HG03108 (cell line): ENCODE data around the gene DCUN1D3.
"Not testable (repeated sequence)": the region's sequence is repeated elsewhere in the genome, so short reads cannot be mapped to it uniquely, and the experiment has no call there.

Experiments used
- ATAC-seq: cut with Tn5 transposase; IDR thresholded peaks from one replicate; pipeline ENCODE4 v1.9.1; 2021; ENCODE audit warnings: moderate library complexity; ENCODE audit not compliant: unreplicated experiment

DCUN1D3 gene, protein sequence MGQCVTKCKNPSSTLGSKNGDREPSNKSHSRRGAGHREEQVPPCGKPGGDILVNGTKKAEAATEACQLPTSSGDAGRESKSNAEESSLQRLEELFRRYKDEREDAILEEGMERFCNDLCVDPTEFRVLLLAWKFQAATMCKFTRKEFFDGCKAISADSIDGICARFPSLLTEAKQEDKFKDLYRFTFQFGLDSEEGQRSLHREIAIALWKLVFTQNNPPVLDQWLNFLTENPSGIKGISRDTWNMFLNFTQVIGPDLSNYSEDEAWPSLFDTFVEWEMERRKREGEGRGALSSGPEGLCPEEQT

DNA sequence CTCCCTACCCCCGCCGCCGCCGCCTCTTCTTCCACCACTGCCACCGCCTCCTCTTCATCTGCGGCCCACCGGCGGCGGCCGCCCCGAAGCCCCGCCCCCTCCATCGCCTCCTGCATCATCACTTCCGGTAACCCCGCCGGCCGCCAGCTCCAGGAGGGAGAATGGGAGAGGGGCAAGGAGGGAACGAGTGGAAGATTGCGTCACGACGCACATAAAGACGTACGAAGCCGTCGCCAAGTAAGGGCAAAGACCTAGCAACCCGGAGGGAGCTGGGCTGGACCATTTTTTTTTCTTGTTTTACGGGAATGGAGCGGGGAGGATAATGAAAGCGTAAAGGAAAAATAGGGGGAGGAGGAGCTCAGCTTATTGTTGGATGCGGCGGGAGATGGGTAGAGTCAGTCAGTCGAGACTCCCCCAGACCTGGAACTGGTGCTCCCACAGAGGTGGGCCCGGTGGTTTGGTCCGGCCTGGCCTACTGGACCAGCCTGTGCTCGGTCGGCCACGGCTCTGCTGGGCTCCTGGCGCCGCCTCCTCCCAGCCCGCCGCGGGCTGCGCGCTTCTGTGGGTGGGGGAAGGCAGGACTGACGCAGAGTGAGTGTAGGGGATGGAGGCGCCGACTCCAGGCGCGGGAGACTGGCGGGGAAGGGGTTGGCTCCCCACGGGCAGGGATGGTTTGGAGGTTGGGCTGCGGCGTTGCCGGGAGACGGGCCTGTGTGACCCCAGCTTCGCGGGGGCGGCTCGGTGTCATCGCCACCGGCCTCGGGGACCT, at the start of gene DCUN1D3, which contains the start of gene LYRM1:
Gene DCUN1D3 (minus strand): TSS at position 60 of the 769 bp plus-strand sequence. CDS start 37,820 bp downstream, outside the sequence.
Gene LYRM1 (plus strand): TSS at position 473 of the 769 bp plus-strand sequence. CDS start 14,785 bp downstream, outside the sequence.
- ATAC-seq, result peak; percentile 59

DNA sequence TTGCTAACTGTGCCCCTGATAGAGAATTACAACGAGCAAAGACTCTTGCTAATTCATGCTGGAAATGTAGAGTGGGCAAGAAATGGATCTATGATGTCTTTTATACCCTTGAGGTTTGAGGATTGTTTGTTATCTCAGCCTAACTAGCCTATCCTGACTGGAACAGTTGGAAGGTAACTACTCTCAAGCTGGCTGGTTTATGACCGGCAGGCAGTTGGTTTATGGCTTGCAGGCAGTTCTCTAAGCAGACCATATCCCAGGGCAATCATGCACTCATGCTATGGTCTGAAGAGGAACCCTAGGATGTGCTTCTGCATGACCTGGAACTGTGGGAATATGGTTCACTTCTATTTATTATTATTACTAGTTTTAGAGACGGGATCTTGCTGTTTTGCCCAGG, 49.5 kb upstream of the DCUN1D3 start:
- ATAC-seq, result no peak

GRCh38 chr16:20948444-20948843, 48.3 kb upstream of the DCUN1D3 start:
- ATAC-seq, result no peak

DNA sequence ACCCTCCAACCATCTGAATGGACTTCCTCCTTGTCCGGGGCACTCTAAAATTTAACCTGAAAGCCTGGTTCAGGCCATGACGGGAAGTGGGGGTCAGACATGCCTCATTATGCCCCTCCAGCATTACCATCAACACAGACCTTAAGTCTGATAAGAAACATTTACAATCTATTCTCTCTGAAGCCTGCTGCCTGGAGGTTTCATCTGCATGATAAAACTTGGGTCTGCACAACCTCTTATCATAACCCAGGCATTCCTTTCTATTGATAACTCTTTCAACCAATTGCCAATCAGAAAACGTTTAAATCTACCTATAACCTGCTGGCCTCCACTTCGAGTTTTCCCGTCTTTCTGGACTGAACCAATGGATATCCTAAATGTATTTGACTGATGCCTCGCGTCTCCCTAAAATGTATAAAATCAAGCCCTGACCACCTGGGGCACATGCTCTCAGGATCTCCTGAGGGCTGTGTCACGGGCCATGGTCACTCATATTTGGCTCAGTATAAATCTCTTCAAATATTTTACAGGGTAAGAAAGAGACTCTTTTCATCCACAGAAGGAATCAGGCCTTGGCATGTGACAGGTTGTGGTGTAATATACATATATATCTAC, 46.0 kb upstream of the DCUN1D3 start:
- ATAC-seq, result no peak

DNA sequence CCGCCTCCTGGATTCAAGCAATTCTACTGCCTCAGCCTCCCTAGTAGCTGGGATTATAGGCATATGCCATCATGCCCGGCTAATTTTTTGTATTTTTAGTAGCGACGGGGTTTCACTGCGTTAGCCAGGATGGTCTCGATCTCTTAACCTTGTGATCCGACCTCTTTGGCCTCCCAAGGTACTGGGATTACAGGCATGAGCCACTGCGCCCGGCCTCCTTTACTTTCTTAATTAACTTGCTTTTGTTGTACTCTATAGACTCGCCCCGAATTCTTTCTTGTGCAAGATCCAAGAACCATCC, 45.4 kb upstream of the DCUN1D3 start:
- not testable (repeated sequence) for ATAC-seq

DNA sequence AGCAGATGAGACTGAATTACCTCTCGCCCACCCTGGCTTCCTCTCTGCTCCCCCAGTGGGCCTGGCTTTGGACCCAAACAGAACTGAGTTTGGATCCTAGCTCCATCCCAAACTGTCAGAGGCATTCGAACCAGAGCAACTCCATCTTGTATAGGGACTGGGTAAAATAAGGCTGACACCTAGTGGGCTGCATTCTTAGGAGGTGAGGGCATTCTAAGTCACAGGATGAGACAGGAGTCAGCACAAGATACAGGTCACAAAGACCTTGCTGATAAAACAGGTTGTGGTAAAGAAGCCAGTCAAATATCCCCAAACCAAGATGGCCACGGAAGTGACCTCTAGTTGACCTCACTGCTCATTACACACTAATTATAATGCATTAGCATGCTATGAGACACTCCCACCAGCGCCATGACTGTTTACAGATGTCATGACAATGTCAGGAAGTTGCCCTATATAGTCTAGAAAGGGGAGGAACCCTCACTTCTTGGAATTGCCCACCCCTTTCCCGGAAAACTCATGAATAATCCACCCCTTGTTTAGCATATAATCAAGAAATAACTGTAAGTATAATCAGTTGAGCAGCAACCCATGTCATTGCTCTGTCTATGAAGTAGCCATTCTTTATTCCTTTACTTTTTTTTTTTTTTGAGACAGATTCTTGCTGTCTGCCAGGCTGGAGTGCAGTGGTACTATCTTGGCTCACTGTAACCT, 44.9 kb upstream of the DCUN1D3 start:
- no peak for ATAC-seq

- no peak for ATAC-seq
Observed at GRCh38 chr16:20942256-20942655, 42.1 kb upstream of the DCUN1D3 start.

DNA sequence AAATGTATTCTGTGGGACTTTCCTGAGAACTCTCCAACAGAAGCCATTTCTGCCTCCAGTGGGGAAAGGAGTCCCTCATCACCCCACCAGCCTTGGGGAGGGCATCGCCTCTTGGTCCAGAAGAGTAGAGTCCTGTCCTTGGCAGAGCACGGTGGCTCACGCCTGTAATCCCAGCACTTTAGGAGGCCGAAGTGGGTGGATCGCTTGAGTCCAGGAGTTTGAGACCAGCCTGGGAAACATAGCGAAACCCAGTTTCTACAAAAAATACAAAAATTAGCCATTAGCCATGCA, 41.4 kb upstream of the DCUN1D3 start:
- no peak for ATAC-seq

GRCh38 chr16:20940871-20941635, 40.9 kb upstream of the DCUN1D3 start:
- ATAC-seq, result no peak

DNA sequence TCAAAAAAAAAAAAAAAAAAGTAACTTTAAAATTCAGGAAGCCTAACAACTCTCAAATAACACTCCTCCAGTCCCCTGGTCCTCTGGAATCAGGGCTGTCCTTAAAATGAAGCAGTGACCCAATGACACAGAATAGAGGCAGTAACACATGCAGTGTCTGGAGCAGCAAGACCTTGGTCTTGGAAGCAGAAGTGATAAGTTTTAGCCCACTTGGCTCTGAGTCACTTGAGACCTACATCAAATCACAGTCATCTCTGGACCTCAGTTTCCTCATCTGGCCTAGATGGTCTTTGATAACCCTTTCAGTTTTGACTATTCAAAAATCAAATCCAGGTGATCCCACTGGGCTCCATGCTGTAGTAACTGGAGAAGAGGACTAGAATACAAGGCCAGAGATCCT, 39.5 kb upstream of the DCUN1D3 start:
- no peak for ATAC-seq

DNA sequence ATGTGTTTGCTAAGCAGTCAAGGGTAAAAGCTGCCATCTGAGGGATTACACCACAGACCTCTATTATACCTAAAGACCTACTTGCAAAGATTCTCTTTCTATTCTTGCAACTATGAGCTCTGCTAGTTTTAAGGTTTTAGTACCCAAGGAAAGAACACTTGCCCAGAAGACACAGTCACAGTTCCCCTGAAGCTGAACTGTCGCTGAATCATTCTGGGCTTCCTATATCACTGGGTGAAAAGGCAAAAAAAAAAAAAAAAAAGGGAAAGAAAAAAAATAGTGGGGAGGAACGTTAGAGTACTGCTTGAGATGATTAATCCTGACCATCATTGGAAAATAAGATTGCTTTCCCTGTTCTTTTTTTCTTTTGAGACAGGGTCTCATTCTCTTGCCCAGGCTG, 38.3 kb upstream of the DCUN1D3 start:
- no peak for ATAC-seq

GRCh38 chr16:20937736-20938135, 37.6 kb upstream of the DCUN1D3 start:
- no peak for ATAC-seq

DNA sequence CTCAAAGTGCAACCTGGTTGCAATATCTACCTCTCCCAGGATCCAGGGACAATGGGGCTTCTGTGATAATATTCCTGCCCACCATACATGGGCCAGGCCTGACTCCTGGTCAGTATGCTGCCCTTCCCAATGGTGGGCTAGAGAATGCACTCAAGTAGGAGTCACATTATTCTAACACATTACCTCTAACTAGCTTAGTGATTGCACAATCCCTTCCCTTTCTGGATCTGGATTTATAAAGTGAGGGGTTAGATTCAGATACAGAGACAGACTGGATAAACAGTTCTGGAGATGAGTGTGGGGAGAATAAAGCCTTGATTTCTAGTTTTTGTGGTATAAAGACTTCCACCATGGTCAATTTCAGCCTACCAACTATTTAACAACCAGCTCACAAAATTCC, 33.4 kb upstream of the DCUN1D3 start:
- ATAC-seq, result no peak

GRCh38 chr16:20931066-20931600, 31.0 kb upstream of the DCUN1D3 start:
- ATAC-seq, result no peak

GRCh38 chr16:20930365-20930690, 30.2 kb upstream of the DCUN1D3 start:
- no peak for ATAC-seq

GRCh38 chr16:20929676-20930364, 29.7 kb upstream of the DCUN1D3 start:
- ATAC-seq, result not testable (repeated sequence)

DNA sequence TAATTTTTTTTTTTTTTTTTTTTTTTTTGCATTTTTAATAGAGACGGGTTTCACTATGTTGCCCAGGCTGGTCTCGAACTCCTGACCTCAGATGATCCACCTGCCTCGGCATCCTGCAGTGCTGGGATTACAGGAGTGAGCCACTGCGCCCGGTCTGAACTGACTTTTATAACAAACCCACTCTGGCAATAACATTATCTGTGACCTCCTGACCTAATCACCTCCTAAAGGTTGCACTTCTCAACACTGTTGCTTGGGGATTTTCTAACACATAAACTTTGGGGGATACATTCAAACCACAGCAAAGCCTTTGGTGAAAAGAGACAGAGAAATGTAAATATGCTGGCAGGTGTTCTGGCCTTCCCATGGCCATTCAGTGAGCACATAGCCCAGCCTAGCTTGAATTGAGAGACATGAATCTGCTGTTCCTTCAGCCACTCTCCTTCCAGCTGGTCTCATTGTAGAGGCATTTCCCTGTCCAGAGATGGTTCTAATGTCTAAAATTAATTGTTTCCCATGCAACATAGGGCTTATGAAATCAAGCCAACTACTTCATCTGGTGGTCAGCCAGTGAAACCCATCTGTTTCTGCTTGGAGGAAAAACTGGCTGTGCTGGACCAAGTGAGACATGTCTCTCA, 28.7 kb upstream of the DCUN1D3 start:
- ATAC-seq, result no peak

DNA sequence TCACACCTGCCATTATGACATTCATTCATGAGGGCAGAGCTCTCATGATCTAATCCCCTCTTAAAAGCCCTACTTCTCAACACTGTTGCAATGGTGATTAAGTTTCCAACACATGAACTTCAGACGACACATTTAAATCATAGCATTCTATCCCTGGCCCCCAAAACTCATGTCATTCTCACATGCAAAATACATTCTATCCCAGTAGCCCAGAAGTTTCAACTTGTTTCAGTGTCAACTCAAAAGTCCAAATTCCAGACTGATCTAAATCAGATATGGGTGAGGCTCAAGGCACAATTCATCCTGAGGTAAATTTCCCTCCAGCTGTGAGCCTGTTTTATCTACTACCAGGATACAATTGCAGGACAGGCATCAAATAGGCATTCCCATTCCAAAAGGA, 25.6 kb upstream of the DCUN1D3 start:
- no peak for ATAC-seq

- ATAC-seq, result no peak
Observed at GRCh38 chr16:20923876-20924275, 23.7 kb upstream of the DCUN1D3 start.

DNA sequence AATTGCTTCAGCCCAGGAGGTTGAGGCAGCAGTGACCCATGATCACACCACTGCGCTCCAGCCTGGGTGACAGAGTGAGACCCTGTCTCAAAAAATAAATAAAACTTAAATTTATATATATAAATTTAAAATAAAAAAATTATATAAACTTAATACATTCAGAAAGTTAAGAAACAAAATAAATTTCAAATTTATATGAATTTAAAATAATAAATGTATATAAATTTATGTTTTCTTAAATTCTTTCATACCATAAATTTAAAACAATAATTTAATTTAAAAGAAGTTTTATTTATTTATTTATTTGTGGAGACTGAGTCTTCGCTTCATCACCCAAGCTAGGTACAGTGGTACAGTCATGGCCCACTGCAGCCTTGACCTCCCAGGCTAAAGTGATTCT, 20.6 kb upstream of the DCUN1D3 start:
- no peak for ATAC-seq
